22Rv1 (cell line): ENCODE measurements around the gene PORCN.

ENCODE experiments used
- H3K27ac ChIP-seq: fragments of 450-650 bp; 2 replicates; pipeline ENCODE4 v1.5.1; 2017
- ZFX ChIP-seq: fragments of 450-650 bp; IDR thresholded peaks from 2 replicates; pipeline ENCODE4 v1.6.1; 2017; ENCODE audit warnings: antibody characterized with exemption, borderline replicate concordance
- TF ChIP-seq, protein P1 (sequence below): fragments of 450-650 bp; IDR thresholded peaks from 2 replicates; pipeline ENCODE4 v1.5.1; 2017; ENCODE audit warnings: mild to moderate bottlenecking

Gene PORCN

DNA sequence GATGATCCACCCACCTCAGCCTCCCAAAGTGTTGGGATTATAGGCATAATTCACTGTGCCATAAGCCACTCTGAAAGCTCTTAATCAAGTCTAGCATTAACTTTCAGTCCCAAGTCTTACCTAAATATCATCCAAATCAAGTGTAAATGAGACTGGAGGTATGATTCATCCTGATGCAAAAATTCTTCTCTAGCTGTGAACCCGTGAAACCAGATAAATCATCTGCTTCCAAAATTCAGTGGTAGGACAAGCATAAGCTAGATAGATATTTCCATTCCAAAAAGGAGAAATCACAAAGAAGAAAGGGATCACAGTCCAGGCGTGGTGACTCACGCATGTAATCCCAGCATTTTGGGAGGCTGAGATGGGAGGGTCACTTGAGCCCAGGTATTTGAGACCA, 21.9 kb downstream of the PORCN start:
- peak overlapping the region; percentile 71 for H3K27ac ChIP-seq
- no peak for TF ChIP-seq ZFX
- TF ChIP-seq, protein P1, sequence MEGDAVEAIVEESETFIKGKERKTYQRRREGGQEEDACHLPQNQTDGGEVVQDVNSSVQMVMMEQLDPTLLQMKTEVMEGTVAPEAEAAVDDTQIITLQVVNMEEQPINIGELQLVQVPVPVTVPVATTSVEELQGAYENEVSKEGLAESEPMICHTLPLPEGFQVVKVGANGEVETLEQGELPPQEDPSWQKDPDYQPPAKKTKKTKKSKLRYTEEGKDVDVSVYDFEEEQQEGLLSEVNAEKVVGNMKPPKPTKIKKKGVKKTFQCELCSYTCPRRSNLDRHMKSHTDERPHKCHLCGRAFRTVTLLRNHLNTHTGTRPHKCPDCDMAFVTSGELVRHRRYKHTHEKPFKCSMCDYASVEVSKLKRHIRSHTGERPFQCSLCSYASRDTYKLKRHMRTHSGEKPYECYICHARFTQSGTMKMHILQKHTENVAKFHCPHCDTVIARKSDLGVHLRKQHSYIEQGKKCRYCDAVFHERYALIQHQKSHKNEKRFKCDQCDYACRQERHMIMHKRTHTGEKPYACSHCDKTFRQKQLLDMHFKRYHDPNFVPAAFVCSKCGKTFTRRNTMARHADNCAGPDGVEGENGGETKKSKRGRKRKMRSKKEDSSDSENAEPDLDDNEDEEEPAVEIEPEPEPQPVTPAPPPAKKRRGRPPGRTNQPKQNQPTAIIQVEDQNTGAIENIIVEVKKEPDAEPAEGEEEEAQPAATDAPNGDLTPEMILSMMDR = no peak

GRCh38 chrX:48531358-48531959, 22.7 kb downstream of the PORCN start:
- H3K27ac ChIP-seq = peak overlapping the region; percentile 71
- TF ChIP-seq, protein P1 = no peak
- TF ChIP-seq ZFX = no peak

GRCh38 chrX:48532161-48532560, 23.4 kb downstream of the PORCN start:
- TF ChIP-seq, protein P1 = no peak
- TF ChIP-seq ZFX = no peak
- peak overlapping the region; percentile 71 for H3K27ac ChIP-seq

GRCh38 chrX:48533165-48533564, 24.4 kb downstream of the PORCN start:
- no peak overlapping the region for H3K27ac ChIP-seq
- no peak for TF ChIP-seq ZFX
- TF ChIP-seq, protein P1 = no peak

DNA sequence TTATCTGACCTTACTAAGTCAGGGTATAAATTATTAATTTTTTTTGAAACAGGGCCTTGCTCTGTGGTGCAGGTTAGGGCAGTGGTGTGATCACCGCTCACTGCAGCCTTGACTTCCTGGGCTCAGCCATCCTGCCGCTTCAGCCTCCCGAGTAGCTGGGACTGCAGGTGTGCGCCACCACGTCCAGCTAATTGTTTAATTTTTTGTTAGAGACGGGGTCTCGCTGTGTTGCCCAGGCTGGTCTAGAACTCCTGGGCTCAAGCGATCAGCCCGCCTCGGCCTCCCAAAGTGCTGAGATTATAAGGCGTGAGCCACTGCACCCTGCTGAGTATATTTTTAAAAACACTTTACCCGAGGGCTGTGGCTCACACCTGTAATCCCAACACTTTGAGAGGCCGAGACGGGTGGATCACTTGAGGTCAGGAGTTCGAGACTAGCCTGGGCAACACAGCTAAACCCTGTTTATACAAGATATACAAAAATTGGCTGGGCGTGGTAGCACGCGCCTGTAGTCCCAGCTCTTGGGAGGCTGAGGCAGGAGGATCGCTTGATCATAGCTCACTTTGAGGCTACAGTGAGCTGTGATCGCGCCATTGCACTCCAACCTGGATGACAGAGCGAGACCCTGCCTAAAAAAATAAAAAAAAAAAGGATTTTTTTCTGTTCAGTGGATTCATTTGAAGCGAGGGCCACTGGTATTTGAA, 30.0 kb downstream of the PORCN start:
- H3K27ac ChIP-seq = peak overlapping the region; percentile 63
- no peak for TF ChIP-seq ZFX

DNA sequence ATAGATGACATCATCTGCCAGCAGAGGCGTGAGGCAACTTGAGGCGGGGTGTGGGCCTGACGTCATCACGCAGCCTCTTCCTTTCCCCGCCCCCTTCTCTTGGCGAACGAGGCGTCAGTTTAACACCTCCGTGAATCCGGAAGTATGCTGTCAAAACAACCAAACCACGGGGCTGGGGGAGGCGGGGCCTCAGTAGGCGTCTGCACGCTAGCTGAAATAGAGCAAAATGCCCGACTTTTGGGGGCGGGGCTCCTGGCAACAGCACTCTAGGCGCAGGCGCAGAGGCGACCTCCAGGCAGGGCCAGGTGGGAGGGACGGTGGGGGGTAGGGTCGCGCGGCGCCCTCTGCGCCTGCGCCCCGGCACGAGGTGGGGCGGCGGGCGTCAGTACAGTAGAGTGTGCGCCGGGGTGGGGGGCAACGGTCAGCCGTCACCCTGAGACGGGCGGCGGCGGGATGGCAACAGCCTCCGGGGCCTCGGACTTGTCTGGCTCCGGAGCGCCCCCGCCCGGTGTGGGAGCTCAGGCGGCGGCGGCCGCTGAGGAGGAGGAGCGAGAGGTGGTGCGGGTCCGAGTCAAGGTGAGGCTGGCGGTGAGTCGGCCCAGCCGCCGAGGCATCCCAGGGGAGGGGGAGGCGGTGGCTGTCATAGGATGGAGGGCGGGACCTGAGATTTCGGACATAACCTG, 30.7 kb downstream of the PORCN start, which contains the start of gene TBC1D25:
Gene TBC1D25 (plus strand): TSS at position 370 of the 683 bp plus-strand sequence. CDS start 84 bp downstream, at position 454.
- H3K27ac ChIP-seq = peak within 1 kb of the TSS; percentile 63
- TF ChIP-seq, protein P1 = peak; percentile 64
- no peak for TF ChIP-seq ZFX

GRCh38 chrX:48540028-48540375, 31.2 kb downstream of the PORCN start:
- H3K27ac ChIP-seq = peak overlapping the region; percentile 63
- TF ChIP-seq, protein P1 = no peak; the same call in 1 of the 2 replicates
- no peak for TF ChIP-seq ZFX
